HG03066 (cell line): ENCODE measurements around the gene TBC1D16.

Experiments used
- ATAC-seq: cut with Tn5 transposase; IDR thresholded peaks from one replicate; pipeline ENCODE4 v1.9.1; 2021; ENCODE audit warnings: low read depth; ENCODE audit not compliant: unreplicated experiment

The TBC1D16 gene

GRCh38 chr17:79919862-79920720, 115.6 kb downstream of the TBC1D16 start:
- no peak for ATAC-seq

GRCh38 chr17:79919164-79919585, 116.5 kb downstream of the TBC1D16 start:
- no peak for ATAC-seq

GRCh38 chr17:79918581-79919163, 117.0 kb downstream of the TBC1D16 start:
- no peak for ATAC-seq

- no peak for ATAC-seq
Observed at GRCh38 chr17:79917902-79918484, 117.7 kb downstream of the TBC1D16 start.

- ATAC-seq: no peak
Observed at GRCh38 chr17:79916991-79917901, 118.4 kb downstream of the TBC1D16 start.

- ATAC-seq: no peak
Observed at GRCh38 chr17:79916506-79916905, 119.2 kb downstream of the TBC1D16 start.

GRCh38 chr17:79915850-79916430, 119.7 kb downstream of the TBC1D16 start:
- ATAC-seq: no peak

- ATAC-seq: no peak
Observed at GRCh38 chr17:79914813-79915740, 120.6 kb downstream of the TBC1D16 start.

- no peak for ATAC-seq
Observed at GRCh38 chr17:79913896-79914812, 121.5 kb downstream of the TBC1D16 start.

GRCh38 chr17:79913451-79913850, 122.2 kb downstream of the TBC1D16 start:
- ATAC-seq: no peak

GRCh38 chr17:79912552-79913330, 122.9 kb downstream of the TBC1D16 start:
- ATAC-seq: no peak

GRCh38 chr17:79911430-79912399, 124.0 kb downstream of the TBC1D16 start:
- ATAC-seq: no peak

GRCh38 chr17:79910985-79911361, 124.7 kb downstream of the TBC1D16 start:
- no peak for ATAC-seq

GRCh38 chr17:79909121-79909520, 126.6 kb downstream of the TBC1D16 start:
- ATAC-seq: no peak

- ATAC-seq: no peak
Observed at GRCh38 chr17:79907850-79908249, 127.8 kb downstream of the TBC1D16 start.

GRCh38 chr17:79907217-79907715, 128.4 kb downstream of the TBC1D16 start:
- ATAC-seq: no peak
